ENCODE results near the gene SLC35E2B.

The SLC35E2B gene

DNA sequence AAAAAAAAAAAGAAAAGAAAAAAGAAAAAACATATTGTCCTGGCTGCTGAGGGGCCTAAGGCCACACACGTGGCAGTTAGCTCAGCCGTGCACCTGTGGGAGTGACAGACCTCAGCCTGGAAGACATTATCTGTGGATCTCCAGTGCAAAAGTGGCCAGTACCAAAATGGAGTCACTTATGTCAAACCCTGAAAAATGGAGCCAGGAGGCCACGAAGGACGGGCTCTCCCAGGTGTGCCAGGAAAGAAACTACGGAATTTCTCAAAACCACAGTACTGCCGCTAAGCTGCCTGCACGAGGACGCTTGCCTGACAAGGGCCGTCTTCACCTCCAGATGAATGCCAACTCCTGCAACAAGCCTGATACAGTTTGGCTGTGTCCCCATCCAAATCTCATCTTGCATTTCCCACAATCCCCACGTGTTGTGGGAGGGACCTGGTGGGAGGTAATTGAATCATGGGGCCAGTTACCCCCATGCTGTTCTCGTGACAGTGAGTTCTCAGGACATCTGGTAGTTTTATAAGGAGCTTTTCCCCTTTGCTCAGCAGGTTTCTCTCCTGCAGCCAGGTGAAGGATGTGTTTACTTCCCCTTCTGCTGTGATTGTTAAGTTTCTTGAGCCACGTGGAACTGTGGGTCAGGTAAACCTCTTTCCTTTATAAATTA lies 82.6 kb downstream of the SLC35E2B start:
- Histone ChIP-seq H3K4me2 (ENCODE audit: low read length) (no peak overlapping the region), H3K27me3 (ENCODE audit: low read depth, low read length) (no peaks in the 10 kb centered on the region), H3K9me3 (ENCODE audit: insufficient read depth, low read length) (no peaks in the 10 kb centered on the region), H3K9ac (ENCODE audit: low read length) (no peak overlapping the region), H3K27ac (ENCODE audit: low read length) (no peak overlapping the region), H3K4me3 (ENCODE audit: low read length) (no peak overlapping the region), H4K20me1 (ENCODE audit: insufficient read depth, low read length) (no peaks in the 10 kb centered on the region), H3K79me2 (ENCODE audit: low read length) (peaks cover 7% of the 10 kb centered on the region; the same call in 1 of the 2 replicates), H3K36me3 (replicated peaks; ENCODE audit: low read depth, low read length) (no peaks in the 10 kb centered on the region), H3K4me1 (ENCODE audit: low read length) (peaks cover 23% of the 10 kb centered on the region), H2AFZ (ENCODE audit: low read depth, low read length) (no peak overlapping the region)
- no peak for TF ChIP-seq EZH2phosphoT487 (IDR thresholded peaks at IDR 0.05; ENCODE audit: low read depth)
- TF ChIP-seq, protein P1, sequence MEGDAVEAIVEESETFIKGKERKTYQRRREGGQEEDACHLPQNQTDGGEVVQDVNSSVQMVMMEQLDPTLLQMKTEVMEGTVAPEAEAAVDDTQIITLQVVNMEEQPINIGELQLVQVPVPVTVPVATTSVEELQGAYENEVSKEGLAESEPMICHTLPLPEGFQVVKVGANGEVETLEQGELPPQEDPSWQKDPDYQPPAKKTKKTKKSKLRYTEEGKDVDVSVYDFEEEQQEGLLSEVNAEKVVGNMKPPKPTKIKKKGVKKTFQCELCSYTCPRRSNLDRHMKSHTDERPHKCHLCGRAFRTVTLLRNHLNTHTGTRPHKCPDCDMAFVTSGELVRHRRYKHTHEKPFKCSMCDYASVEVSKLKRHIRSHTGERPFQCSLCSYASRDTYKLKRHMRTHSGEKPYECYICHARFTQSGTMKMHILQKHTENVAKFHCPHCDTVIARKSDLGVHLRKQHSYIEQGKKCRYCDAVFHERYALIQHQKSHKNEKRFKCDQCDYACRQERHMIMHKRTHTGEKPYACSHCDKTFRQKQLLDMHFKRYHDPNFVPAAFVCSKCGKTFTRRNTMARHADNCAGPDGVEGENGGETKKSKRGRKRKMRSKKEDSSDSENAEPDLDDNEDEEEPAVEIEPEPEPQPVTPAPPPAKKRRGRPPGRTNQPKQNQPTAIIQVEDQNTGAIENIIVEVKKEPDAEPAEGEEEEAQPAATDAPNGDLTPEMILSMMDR (IDR thresholded peaks at IDR 0.05; ENCODE audit: low read depth, low read length) = no peak

Measured in OCI-LY3 (cell line).